SK-N-SH (cell line): ENCODE data around the gene QSOX2. TPM values are rescaled to one million over a fixed set of nuclear protein-coding genes. Genes with fewer than 3 reads are reported as not detected.

Source experiments
- CTCF ChIA-PET: fragments of 300-600, 350-600 bp; formaldehyde crosslinking; extraction: SDS; loops from one replicate; lab custom pipeline; 2021; lab: Yijun Ruan, JAX
- POLR2A ChIA-PET: fragments of 350-600 bp; sonication (Branson Sonifier 250); formaldehyde crosslinking; extraction: SDS; loops from one replicate; lab custom pipeline; 2020; ENCODE audit warnings: antibody characterized with exemption, inconsistent platforms; lab: Yijun Ruan, JAX
- DNase-seq: peaks from one replicate; pipeline ENCODE4 v3.0.0; 2012
- H2AFZ ChIP-seq: fragments of 200-600 bp; sonication (generic); 2 replicates; pipeline ENCODE4 v1.8.1; 2016; ENCODE audit warnings: antibody characterized with exemption, mild to moderate bottlenecking, low read depth
- H3F3A ChIP-seq: fragments of 200-600 bp; sonication (generic); replicated peaks from 2 replicates; pipeline ENCODE3; 2016; ENCODE audit warnings: antibody characterized with exemption, mild to moderate bottlenecking; ENCODE audit not compliant: insufficient read depth
- H3K27ac ChIP-seq, 2 experiments: fragments of 200-500 bp in 1 of 2; fragments of 200-600 bp in 1 of 2; sonication (Bioruptor generic) in 1 of 2; sonication (generic), shearing (Covaris generic) in 1 of 2; 2 replicates each; pipeline versions ENCODE4 v1.5.1 to v1.6.1; 2014 to 2016; ENCODE audit warnings: low read depth in 2 of 2, inconsistent platforms in 1 of 2, low read length in 1 of 2, mild to moderate bottlenecking in 1 of 2, mixed read lengths in 1 of 2
- H3K27me3 ChIP-seq: fragments of 200-600 bp; sonication (generic), shearing (Covaris generic); 2 replicates; pipeline ENCODE4 v1.6.1; 2016; ENCODE audit warnings: mixed run types; ENCODE audit not compliant: insufficient read depth
- H3K36me3 ChIP-seq, 2 experiments: fragments of 200-500 bp in 1 of 2; fragments of 200-600 bp in 1 of 2; sonication (Bioruptor generic) in 1 of 2; sonication (generic) in 1 of 2; replicated peaks in 1 of 2; 2 replicates each; pipeline versions ENCODE3 to v1.5.1; 2014 to 2016; ENCODE audit warnings: low read length in 1 of 2, mild to moderate bottlenecking in 1 of 2; ENCODE audit not compliant: insufficient read depth in 2 of 2, control insufficient read depth in 1 of 2
- H3K4me1 ChIP-seq, 2 experiments: fragments of 200-500 bp in 1 of 2; fragments of 200-600 bp in 1 of 2; sonication (Bioruptor generic) in 1 of 2; sonication (generic), shearing (Covaris generic) in 1 of 2; 2 replicates each; pipeline versions ENCODE4 v1.5.1 to v1.6.1; 2014 to 2016; ENCODE audit warnings: low read depth in 1 of 2, low read length in 1 of 2, mixed run types in 1 of 2; ENCODE audit not compliant: insufficient read depth in 2 of 2, control insufficient read depth in 1 of 2
- H3K4me2 ChIP-seq: fragments of 200-600 bp; sonication (generic), shearing (Covaris generic); 2 replicates; pipeline ENCODE4 v1.6.1; 2017; ENCODE audit warnings: mixed run types
- H3K4me3 ChIP-seq, 2 experiments: fragments of 200-500 bp in 1 of 2; fragments of 200-600 bp in 1 of 2; sonication (Bioruptor generic) in 1 of 2; sonication (generic), shearing (Covaris generic) in 1 of 2; 2 replicates each; pipeline versions ENCODE4 v1.5.1 to v1.8.1; 2014 to 2016; ENCODE audit warnings: low read depth in 2 of 2, inconsistent platforms in 1 of 2, low read length in 1 of 2, mild to moderate bottlenecking in 1 of 2, mixed read lengths in 1 of 2, moderate library complexity in 1 of 2
- H3K79me2 ChIP-seq: fragments of 200-600 bp; sonication (generic); 2 replicates; pipeline ENCODE4 v1.8.1; 2017; ENCODE audit warnings: mild to moderate bottlenecking; ENCODE audit not compliant: insufficient read depth
- H3K9ac ChIP-seq: fragments of 200-600 bp; sonication (generic); 2 replicates; pipeline ENCODE4 v1.6.1; 2017; ENCODE audit warnings: mixed run types
- H3K9me2 ChIP-seq: fragments of 200-600 bp; sonication (generic); 2 replicates; pipeline ENCODE4 v1.6.1; 2017; ENCODE audit warnings: mixed run types
- H3K9me3 ChIP-seq: fragments of 200-600 bp; sonication (generic); 2 replicates; pipeline ENCODE4 v1.6.1; 2017; ENCODE audit warnings: mixed run types, mild to moderate bottlenecking, moderate library complexity
- H4K20me1 ChIP-seq: fragments of 200-600 bp; sonication (generic); 2 replicates; pipeline ENCODE4 v1.6.1; 2017; ENCODE audit warnings: mild to moderate bottlenecking, mixed run types; ENCODE audit not compliant: insufficient read depth
- ELF1 ChIP-seq: IDR thresholded peaks from 2 replicates; pipeline ENCODE4 v1.4.0; 2012
- EP300 ChIP-seq, 2 experiments: IDR thresholded peaks; 2 replicates each; pipeline versions ENCODE4 v1.4.0 to v1.6.1; 2012; ENCODE audit warnings: borderline replicate concordance in 1 of 2, low read depth in 1 of 2, low read length in 1 of 2
- FOSL2 ChIP-seq: IDR thresholded peaks from 2 replicates; pipeline ENCODE4 v1.4.0; 2012; ENCODE audit warnings: low read depth, mild to moderate bottlenecking, moderate library complexity, borderline replicate concordance
- GABPA ChIP-seq: IDR thresholded peaks from 2 replicates; pipeline ENCODE4 v1.4.0; 2012; ENCODE audit warnings: low read depth, mild to moderate bottlenecking
- GATA2 ChIP-seq: sonication (generic); formaldehyde crosslinking; IDR thresholded peaks from 2 replicates; pipeline ENCODE4 v1.5.0; 2020; ENCODE audit warnings: mild to moderate bottlenecking, missing genetic modification reagents
- IRF3 ChIP-seq: fragments of 150-350 bp; IDR thresholded peaks from 2 replicates; pipeline ENCODE4 v1.6.1; 2016; ENCODE audit warnings: mild to moderate bottlenecking, low read depth, low read length
- JUND ChIP-seq: IDR thresholded peaks from 2 replicates; pipeline ENCODE4 v1.4.0; 2012
- MEF2A ChIP-seq: IDR thresholded peaks from 2 replicates; pipeline ENCODE4 v1.4.0; 2012; ENCODE audit warnings: low read depth, borderline replicate concordance
- MXI1 ChIP-seq: IDR thresholded peaks from 2 replicates; pipeline ENCODE4 v1.6.1; 2012; ENCODE audit warnings: mild to moderate bottlenecking, low read depth, low read length, improper control_type of control experiment
- PBX3 ChIP-seq: IDR thresholded peaks from 2 replicates; pipeline ENCODE4; 2012
- POLR2AphosphoS5 ChIP-seq: IDR thresholded peaks from 2 replicates; pipeline ENCODE4 v1.6.1; 2012; ENCODE audit warnings: low read depth, low read length
- RAD21 ChIP-seq: IDR thresholded peaks from 2 replicates; pipeline ENCODE4 v1.6.1; 2012; ENCODE audit warnings: mild to moderate bottlenecking, low read length
- RFX5 ChIP-seq: IDR thresholded peaks from 2 replicates; pipeline ENCODE4 v1.6.1; 2012; ENCODE audit warnings: mild to moderate bottlenecking, improper control_type of control experiment, low read length
- SIN3A ChIP-seq: IDR thresholded peaks from 2 replicates; pipeline ENCODE4 v1.6.1; 2012; ENCODE audit warnings: low read depth, mild to moderate bottlenecking, low read length, moderate library complexity, borderline replicate concordance
- TCF12 ChIP-seq: IDR thresholded peaks from 2 replicates; pipeline ENCODE4 v1.4.0; 2012
- TEAD4 ChIP-seq: IDR thresholded peaks from 2 replicates; pipeline ENCODE4 v1.4.0; 2012; ENCODE audit warnings: mild to moderate bottlenecking, borderline replicate concordance; ENCODE audit not compliant: insufficient read depth
- USF1 ChIP-seq: IDR thresholded peaks from 2 replicates; pipeline ENCODE4 v1.4.0; 2012; ENCODE audit warnings: low read depth, borderline replicate concordance
- USF2 ChIP-seq: fragments of 150-350 bp; IDR thresholded peaks from 2 replicates; pipeline ENCODE4 v1.6.1; 2017; ENCODE audit warnings: antibody characterized with exemption, low read length, low read depth, borderline replicate concordance
- ZBTB33 ChIP-seq: IDR thresholded peaks from 2 replicates; pipeline ENCODE4 v1.4.0; 2012; ENCODE audit warnings: low read depth, borderline replicate concordance
- WGBS: methylation state at CpG from one replicate; pipeline ENCODE4 v1.1.6; 2017; ENCODE audit warnings: low lambda C conversion rate; 5-methylcytosine and 5-hydroxymethylcytosine counted together
- polyA plus RNA-seq, 3 experiments: library from polyadenylated mRNA; depleted of rRNA; stranded (reverse); fragments of >200 nt; gene quantifications; 2 replicates each; pipeline ENCODE4 v1.2.3, GENCODE V29; 2012

QSOX2 gene
- polyA plus RNA-seq, 1 of the 3 experiments (the other 2 are of a cell fraction) = 26.6 TPM

GRCh38 chr9:136216541-136217244, 28.9 kb downstream of the QSOX2 start:
- H3K4me1 ChIP-seq = no peaks in the 10 kb centered on the region
- no peaks in the 10 kb centered on the region for H3K9me3 ChIP-seq
- H3F3A ChIP-seq = no peaks in the 10 kb centered on the region
- WGBS = 99% methylated on average over 18 of the region's 37 CpGs
- H4K20me1 ChIP-seq = peaks cover 20% of the 10 kb centered on the region
- H3K27me3 ChIP-seq = no peaks in the 10 kb centered on the region
- peaks cover 5 to 44% of the 10 kb centered on the region in 2 experiments for H3K36me3 ChIP-seq
- no peak for DNase-seq
- H3K9me2 ChIP-seq = no peaks in the 10 kb centered on the region
- no peak overlapping the region for H3K27ac ChIP-seq
- CTCF ChIA-PET = interaction anchor here (0.6 to 5.7 kb wide), 6 partner anchors 10 to 73 kb away, joined by 3 to 50 read pairs (median 5); no protein-coding TSS in a partner anchor
- H3K79me2 ChIP-seq = no peaks in the 10 kb centered on the region
- H3K4me3 ChIP-seq = no peak overlapping the region
- H3K9ac ChIP-seq = no peak overlapping the region
- H3K4me2 ChIP-seq = no peak overlapping the region
- POLR2A ChIA-PET = interaction anchor here (1.0 to 1.1 kb wide), 2 partner anchors 19 to 103 kb away, joined by 3 to 4 read pairs; no protein-coding TSS in a partner anchor
- H2AFZ ChIP-seq = no peak overlapping the region
- no peak for TF ChIP-seq GABPA
- no peak for TF ChIP-seq FOSL2
- no peak for TF ChIP-seq MXI1
- no peak for TF ChIP-seq EP300 (IDR thresholded peaks at IDR 0.05; ENCODE audit: borderline replicate concordance in 1 of 2, low read depth in 1 of 2, low read length in 1 of 2)
- TF ChIP-seq RFX5 = no peak
- TF ChIP-seq USF2 = no peak
- TF ChIP-seq GATA2 = no peak
- TF ChIP-seq POLR2AphosphoS5 = no peak

- DNase-seq = no peak
- TF ChIP-seq EP300 (IDR thresholded peaks at IDR 0.05; ENCODE audit: borderline replicate concordance in 1 of 2, low read depth in 1 of 2, low read length in 1 of 2) = no peak
- TF ChIP-seq ZBTB33 = no peak
- no peak for TF ChIP-seq GABPA
- no peak for TF ChIP-seq TCF12
- TF ChIP-seq MXI1 = no peak
- TF ChIP-seq MEF2A = no peak
- TF ChIP-seq SIN3A = no peak
- TF ChIP-seq IRF3 = no peak
- no peak for TF ChIP-seq ELF1
- TF ChIP-seq TEAD4 = no peak
- no peak for TF ChIP-seq PBX3
- TF ChIP-seq USF1 = no peak
- no peak for TF ChIP-seq RAD21
- no peak for TF ChIP-seq JUND
Measured at GRCh38 chr9:136213733-136214132, 31.9 kb downstream of the QSOX2 start.

More at GRCh38 chr9:136213733-136214132, 31.9 kb downstream of the QSOX2 start:
- ChIA-PET POLR2A (no interaction called here), CTCF (interaction anchor here (1.2 to 5.7 kb wide), 2 partner anchors 13 to 37 kb away, joined by 3 to 50 read pairs; no protein-coding TSS in a partner anchor)
- no peaks in the 10 kb centered on the region for H3K9me3 ChIP-seq
- no peak overlapping the region for H3K4me2 ChIP-seq
- H3K27ac ChIP-seq = no peak overlapping the region
- H4K20me1 ChIP-seq = no peaks in the 10 kb centered on the region
- H3K4me3 ChIP-seq = no peak overlapping the region
- no peak overlapping the region for H2AFZ ChIP-seq
- no peaks in the 10 kb centered on the region for H3F3A ChIP-seq
- H3K36me3 ChIP-seq = peaks cover 5 to 43% of the 10 kb centered on the region in 2 experiments
- H3K9me2 ChIP-seq = no peaks in the 10 kb centered on the region
- H3K27me3 ChIP-seq = no peaks in the 10 kb centered on the region
- H3K79me2 ChIP-seq = no peaks in the 10 kb centered on the region
- no peak overlapping the region for H3K9ac ChIP-seq
- WGBS = 82% methylated on average over 9 of the region's 9 CpGs
- H3K4me1 ChIP-seq = no peaks in the 10 kb centered on the region
